ENCODE results near the gene ACY1.

DNA sequence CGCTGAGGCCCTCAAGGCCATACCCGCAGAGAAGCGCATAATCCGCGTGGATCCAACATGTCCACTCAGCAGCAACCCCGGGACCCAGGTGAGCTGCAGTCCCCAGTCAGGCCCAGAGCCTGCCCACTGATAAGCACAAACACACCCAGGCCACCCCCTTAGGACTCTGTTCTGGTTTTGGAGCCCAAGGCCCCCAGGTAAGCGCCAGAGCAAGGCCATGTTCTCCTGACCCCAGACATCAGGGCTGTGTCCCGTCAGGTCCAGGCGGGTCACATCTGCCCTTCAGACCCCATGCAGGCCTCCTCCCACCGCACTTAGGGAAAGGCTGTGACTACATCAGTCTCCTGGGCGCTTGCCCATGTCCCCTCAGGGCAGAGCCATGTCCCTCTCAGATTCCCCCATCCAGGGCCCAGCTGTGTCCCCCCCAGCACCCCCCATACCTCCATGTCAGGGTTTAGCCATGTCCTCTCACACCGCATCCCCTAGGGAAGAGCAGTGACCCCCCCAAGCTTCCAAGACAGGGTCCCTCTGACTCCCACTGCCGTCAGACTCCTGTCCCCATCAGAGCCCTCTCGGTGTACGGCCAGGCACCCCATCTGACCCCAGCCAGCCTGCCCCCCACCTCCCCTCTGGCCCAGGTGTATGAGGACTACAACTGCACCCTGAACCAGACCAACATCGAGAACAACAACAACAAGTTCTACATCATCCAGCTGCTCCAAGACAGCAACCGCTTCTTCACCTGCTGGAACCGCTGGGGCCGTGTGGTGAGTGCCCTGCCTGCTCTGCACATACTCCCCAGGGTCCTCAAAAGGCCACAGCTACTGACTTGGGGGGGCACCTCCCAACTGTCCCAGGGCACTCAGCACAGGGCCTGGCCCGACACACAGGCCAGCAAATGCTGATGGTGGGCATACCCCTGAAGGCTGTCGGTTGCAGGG, 39.6 kb upstream of the ACY1 start:
- TF ChIP-seq EZH2 (IDR thresholded peaks at IDR 0.05; ENCODE audit: borderline replicate concordance, low read depth, low read length, severe bottlenecking) = no peak
- TF ChIP-seq, protein P1, sequence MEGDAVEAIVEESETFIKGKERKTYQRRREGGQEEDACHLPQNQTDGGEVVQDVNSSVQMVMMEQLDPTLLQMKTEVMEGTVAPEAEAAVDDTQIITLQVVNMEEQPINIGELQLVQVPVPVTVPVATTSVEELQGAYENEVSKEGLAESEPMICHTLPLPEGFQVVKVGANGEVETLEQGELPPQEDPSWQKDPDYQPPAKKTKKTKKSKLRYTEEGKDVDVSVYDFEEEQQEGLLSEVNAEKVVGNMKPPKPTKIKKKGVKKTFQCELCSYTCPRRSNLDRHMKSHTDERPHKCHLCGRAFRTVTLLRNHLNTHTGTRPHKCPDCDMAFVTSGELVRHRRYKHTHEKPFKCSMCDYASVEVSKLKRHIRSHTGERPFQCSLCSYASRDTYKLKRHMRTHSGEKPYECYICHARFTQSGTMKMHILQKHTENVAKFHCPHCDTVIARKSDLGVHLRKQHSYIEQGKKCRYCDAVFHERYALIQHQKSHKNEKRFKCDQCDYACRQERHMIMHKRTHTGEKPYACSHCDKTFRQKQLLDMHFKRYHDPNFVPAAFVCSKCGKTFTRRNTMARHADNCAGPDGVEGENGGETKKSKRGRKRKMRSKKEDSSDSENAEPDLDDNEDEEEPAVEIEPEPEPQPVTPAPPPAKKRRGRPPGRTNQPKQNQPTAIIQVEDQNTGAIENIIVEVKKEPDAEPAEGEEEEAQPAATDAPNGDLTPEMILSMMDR (IDR thresholded peaks at IDR 0.05; ENCODE audit: extremely low read depth in 1 of 2, insufficient read depth in 1 of 2, low read depth in 1 of 2, low read length in 2 of 2) = no peak
- TF ChIP-seq POLR2A (IDR thresholded peaks at IDR 0.05; ENCODE audit: low read depth, low read length) = no peak
- TF ChIP-seq, protein P2, sequence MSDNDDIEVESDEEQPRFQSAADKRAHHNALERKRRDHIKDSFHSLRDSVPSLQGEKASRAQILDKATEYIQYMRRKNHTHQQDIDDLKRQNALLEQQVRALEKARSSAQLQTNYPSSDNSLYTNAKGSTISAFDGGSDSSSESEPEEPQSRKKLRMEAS (IDR thresholded peaks at IDR 0.05; ENCODE audit: insufficient read depth, insufficient read length) = no peak
- no peak for TF ChIP-seq POLR2AphosphoS5 (IDR thresholded peaks at IDR 0.05; ENCODE audit: insufficient read depth, low read depth, low read length)
- TF ChIP-seq GATA2 (IDR thresholded peaks at IDR 0.05; ENCODE audit: insufficient read depth, insufficient read length, low read depth, low read length) = no peak
- TF ChIP-seq JUN (IDR thresholded peaks at IDR 0.05; ENCODE audit: borderline replicate concordance, insufficient read depth, insufficient read length, low read depth) = no peak
- TF ChIP-seq MYC (IDR thresholded peaks at IDR 0.05; ENCODE audit: low read depth, low read length) = no peak

Data from endothelial cell of umbilical vein (primary cell).